HT1080 (cell line): ENCODE data around the gene LRRC39. TPM values are rescaled to one million over a fixed set of nuclear protein-coding genes. Genes with fewer than 3 reads are reported as not detected.
"Not testable (repeated sequence)": the region's sequence is repeated elsewhere in the genome, so short reads cannot be mapped to it uniquely, and the experiment has no call there.

Experiments used
- DNase-seq: peaks from one replicate; pipeline ENCODE4 v3.0.0-alpha.2; 2015; ENCODE audit warnings: low read depth
- polyA plus RNA-seq, 2 experiments: library from polyadenylated mRNA; depleted of rRNA; stranded (reverse); fragments of >200 nt; gene quantifications; 2 replicates each; pipeline ENCODE4 v1.2.3, GENCODE V29; 2015
- total RNA-seq: library from RNA; depleted of rRNA; stranded (reverse); fragments of >200 nt; shearing (Covaris generic); gene quantifications from 2 replicates; pipeline ENCODE4 v1.2.3, GENCODE V29; 2014; rRNA removed

The LRRC39 gene
- total RNA-seq = not detected in 2 replicates
- 0.07 TPM in 1 of 2 replicates, not detected in the other for polyA plus RNA-seq (2015; cell fraction: cytosol; rRNA removed)
- polyA plus RNA-seq (2015; cell fraction: nucleus; rRNA removed) = 2.0 and 2.9 TPM in 2 replicates

- DNase-seq = no peak
Observed at GRCh38 chr1:100178091-100178490, at the start of gene LRRC39. TSS of gene LRRC39 (minus strand) at chr1:100178256. CDS start at chr1:100168516, 9,740 bp downstream.

DNA sequence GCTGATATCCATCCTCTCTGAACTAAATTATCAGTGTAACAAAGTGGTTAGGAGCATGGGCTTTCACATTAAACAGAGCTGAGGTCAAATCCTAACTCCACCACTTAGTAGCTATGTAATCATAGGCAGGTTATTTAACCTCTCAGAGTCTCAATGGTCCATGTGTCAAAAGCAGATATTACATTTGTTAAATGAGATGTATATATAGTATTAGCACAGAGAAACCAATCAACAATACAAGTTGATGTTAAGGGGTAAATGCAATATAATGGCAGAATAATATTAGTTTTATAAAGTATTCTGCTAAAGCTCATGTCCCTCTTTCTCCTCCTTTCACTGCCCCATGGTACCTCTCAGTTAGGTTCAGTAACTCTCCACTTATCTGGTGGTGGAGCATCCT is 44.4 kb upstream of the LRRC39 start:
- no peak for DNase-seq

DNA sequence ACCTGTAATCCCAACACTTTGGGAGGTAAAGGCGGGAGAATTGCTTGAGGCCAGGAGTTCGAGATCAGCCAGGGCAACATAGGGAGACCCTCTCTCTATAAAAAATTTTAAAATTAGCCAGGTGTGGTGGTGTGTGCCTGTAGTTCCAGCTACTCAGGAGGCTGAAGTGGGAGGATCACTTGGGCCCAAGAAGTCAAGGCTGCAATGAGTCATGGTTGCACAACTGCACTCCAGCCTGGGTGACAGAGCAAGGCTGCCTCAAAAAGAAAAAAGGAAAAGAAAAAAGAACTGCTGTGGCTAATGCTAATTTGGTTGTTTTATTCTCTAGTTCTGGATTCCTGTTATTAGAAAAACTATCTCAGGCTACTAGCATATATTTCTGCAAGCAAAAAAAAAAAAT is 41.8 kb upstream of the LRRC39 start:
- peak; percentile 28 for DNase-seq

DNA sequence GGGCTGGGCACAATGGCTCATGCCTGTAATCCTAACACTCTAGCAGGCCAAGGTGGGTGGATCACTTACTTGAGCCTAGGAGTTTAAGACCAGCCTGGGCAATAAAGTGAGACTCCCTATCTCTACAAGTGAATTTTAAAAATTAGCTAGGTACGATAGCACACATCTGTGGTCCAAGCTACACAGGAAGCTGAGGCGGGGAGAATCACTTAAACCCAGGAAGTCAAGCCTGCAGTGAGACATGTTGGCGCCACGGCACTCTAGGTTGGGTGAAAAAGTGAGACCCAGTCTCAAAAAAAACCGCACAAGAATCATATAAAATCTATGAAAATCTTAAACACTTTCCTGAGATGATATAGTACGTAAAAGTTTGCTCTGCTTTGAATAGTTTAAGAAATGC is 41.4 kb upstream of the LRRC39 start:
- DNase-seq = no peak

DNA sequence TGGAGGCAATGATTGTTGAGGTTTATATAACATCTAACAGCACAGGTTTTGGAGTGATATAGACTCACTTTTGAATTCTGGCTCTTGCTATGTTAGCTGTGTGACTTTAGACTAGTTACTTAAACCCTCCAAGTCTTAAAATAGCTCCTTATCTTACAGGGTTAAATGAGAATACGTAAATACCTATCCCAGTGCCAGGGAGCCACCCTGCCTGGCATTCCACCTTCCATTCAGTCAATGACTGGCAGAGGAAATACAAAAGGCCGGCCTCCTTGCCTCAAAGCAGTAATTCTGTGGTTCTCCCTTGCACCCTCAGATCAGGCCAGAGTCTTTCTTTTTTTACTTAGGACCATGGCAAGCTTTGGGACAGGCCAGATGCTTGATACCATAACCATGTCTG is 39.8 kb upstream of the LRRC39 start:
- DNase-seq = no peak

GRCh38 chr1:100215101-100215500 is 37.0 kb upstream of the LRRC39 start:
- no peak for DNase-seq

- DNase-seq = no peak
Observed at GRCh38 chr1:100213141-100213540, 35.1 kb upstream of the LRRC39 start.

GRCh38 chr1:100206301-100206700 is 28.2 kb upstream of the LRRC39 start:
- DNase-seq = no peak

- not testable (repeated sequence) for DNase-seq
Observed at GRCh38 chr1:100205593-100205992, 27.5 kb upstream of the LRRC39 start.

DNA sequence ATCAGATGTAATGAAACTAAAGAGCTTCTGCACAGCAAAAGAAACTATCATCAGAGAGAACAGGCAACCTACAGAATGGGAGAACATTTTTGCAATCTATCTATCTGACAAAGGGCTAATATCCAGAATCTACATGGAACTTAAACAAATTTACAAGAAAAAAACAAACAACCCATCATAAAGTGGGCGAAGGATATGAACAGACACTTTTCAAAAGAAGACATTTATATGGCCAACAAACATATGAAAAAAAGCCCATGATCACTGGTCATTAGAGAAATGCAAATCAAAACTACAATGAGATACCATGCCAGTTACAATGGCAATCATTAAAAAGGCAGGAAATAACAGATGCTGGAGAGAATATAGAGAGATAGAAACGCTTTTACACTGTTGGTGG is 27.0 kb upstream of the LRRC39 start:
- DNase-seq = not testable (repeated sequence)

DNA sequence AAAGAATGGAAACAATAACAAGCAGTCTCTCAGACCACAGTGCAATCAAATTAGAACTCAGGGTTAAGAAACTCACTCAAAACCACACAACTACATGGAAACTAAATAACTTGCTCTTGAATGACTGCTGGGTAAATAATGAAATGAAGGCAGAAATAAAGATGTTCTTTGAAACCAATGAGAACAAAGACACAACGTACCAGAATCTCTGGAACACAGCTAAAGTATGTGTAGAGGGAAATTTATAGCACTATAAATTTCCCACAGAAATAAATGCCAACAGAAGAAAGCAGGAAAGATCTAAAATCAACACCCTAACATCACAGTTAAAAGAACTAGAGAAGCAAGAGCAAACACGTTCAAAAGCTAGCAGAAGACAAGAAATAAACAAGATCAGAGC is 24.6 kb upstream of the LRRC39 start:
- DNase-seq = not testable (repeated sequence)

DNA sequence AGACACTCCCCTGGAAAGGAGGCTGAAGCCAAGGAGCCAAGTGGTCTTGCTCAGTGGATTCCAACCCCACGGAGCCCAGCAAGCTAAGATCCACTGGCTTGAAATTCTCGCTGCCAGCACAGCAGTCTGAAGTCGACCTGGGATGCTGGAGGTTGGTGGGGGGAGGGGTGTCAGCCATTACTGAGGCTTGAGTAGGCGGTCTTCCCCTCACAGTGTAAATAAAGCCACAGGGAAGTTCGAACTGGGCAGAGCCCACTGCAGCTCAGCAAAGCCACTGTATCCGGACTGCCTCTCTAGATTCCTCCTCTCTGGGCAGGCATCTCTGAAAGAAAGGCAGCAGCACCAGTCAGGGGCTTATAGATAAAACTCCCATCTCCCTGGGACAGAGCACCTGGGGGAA is 22.0 kb upstream of the LRRC39 start:
- DNase-seq = not testable (repeated sequence)

GRCh38 chr1:100198596-100198995 is 20.5 kb upstream of the LRRC39 start:
- no peak for DNase-seq

GRCh38 chr1:100188617-100189016 is 10.6 kb upstream of the LRRC39 start:
- DNase-seq = peak; percentile 10

- DNase-seq = no peak
Observed at GRCh38 chr1:100187912-100188311, 9.9 kb upstream of the LRRC39 start.

- no peak for DNase-seq
Observed at GRCh38 chr1:100184536-100184935, 6.5 kb upstream of the LRRC39 start.

- no peak for DNase-seq
Observed at GRCh38 chr1:100183370-100183769, 5.3 kb upstream of the LRRC39 start.

DNA sequence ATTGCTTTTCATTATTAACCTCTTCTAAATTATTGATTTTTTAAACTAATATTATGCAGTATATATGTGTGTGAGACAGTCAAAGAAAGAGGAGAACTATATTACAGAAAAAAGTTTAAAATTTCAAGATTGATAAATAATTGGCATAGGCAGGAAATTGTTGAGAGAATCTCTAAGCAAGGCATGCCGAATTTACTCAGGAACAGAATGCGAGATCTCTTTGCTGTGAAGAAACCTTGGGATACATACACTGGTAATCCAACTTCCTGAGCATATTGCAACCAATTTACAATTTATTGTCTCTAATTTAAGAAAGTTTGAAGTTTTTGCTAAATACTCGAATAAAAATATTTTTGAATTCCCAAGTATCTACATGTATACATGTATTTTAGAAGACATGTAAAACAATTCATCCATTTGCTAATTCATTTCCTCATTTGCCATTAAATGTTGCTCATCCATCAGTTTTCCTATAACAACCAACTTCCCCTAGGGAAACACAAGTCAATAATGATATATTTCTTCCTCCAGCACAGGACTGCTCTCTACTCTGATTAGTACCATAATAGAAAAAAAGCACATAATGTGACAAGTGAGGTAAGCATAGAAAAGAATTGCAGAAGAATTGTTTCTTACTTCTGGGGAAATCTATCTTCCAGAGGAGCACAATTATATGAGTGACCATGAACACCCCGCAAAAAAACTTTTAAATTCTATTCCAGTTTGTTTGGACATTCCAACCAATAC is 588 bp downstream of the LRRC39 start:
- DNase-seq = no peak

DNA sequence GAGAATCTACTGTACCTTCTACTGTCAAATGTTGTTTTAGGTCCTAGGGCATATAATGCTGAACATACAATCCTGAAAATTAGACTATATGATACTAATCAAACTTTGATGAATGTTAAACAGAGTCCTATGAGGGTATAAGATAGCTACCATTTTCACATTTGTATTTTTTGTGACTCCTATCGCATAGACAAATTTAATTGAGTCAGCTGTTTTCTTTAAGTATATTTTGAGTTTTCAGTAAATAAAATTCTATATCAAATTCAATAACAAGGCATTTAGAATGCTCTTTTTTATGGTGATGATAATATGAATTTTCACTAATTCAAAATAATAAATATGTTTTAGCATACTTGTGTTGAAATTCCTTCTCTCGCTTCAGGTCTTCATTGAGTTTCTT is 10.0 kb downstream of the LRRC39 start:
- no peak for DNase-seq

- no peak for DNase-seq
Observed at GRCh38 chr1:100164702-100165101, 13.4 kb downstream of the LRRC39 start.

DNA sequence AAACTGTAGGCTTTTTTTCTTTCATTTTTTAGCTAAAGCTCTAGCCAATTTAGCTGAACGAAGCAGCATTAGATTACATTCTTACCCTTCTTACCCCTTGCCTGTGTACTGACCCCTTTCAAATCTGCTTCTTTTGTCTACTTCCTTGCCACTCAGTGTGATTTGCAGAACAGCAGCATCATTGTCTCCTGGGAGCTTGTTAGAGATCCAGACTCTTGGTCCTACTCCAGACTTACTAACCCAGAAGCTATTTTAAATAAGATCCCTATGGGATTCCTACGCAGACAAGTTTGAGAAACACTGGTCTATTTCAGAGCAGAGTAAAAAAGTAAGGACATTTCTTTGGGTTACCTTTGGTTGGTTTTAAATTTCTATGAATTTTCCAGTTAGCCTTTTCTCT is 13.8 kb downstream of the LRRC39 start:
- no peak for DNase-seq

DNA sequence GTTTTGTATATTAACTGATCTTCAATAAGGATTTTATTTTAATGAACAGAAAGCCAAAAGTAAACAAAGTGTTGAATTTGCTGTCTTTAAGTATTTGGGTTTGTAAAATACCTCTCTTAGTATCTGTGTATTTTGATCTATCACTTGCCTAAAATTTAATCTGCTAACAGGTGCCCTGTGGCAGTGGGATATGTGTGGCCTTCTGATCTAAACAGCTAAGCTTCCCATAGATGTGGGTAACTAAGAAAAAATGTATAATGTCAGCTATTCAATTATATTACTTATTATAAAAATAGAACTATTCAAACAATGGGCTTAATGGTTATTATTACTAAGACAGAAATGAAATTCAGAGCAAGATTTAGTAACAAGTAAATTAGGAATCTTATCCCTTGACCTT is 15.2 kb downstream of the LRRC39 start:
- DNase-seq = no peak

DNA sequence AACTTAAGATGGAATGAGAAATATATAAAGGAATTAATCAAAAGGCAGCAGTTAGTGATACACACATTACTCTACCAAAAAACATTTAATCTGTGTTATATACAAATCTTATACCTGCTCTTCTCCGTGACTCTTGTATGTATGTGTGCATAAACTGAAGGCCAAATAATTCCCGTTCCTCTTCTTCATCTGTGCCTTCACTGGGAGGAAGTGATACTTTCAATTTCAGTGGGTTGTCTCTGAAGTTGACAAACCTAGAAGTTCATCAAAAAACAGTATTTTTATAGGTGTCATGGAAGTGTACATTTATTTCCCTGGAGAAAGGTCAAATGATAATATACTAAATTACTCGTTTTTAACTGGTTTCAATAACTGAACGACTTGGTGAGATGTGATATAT is 25.8 kb downstream of the LRRC39 start:
- DNase-seq = no peak
